GM10248 (cell line): ENCODE measurements around the gene KLF9.

ENCODE experiments used
- CTCF ChIA-PET: fragments of 300-600 bp; sonication (Branson Sonifier 250); formaldehyde crosslinking; extraction: SDS; loops from one replicate; lab custom pipeline; 2021; ENCODE audit warnings: antibody characterized with exemption; lab: Yijun Ruan, JAX
- POLR2A ChIA-PET: fragments of 350-650 bp; sonication (Branson Sonifier 250); formaldehyde crosslinking; extraction: SDS; loops from one replicate; lab custom pipeline; 2020; ENCODE audit warnings: antibody characterized with exemption; lab: Yijun Ruan, JAX
- DNase-seq: peaks from one replicate; pipeline ENCODE4 v3.0.0; 2012; ENCODE audit errors: extremely low spot score
- TF ChIP-seq, protein P1 (sequence below): IDR thresholded peaks from 2 replicates; pipeline ENCODE4 v1.5.1; 2012; ENCODE audit warnings: mild to moderate bottlenecking, low read depth; ENCODE audit errors: extremely low read depth, missing control alignments, control extremely low read depth

Gene KLF9

DNA sequence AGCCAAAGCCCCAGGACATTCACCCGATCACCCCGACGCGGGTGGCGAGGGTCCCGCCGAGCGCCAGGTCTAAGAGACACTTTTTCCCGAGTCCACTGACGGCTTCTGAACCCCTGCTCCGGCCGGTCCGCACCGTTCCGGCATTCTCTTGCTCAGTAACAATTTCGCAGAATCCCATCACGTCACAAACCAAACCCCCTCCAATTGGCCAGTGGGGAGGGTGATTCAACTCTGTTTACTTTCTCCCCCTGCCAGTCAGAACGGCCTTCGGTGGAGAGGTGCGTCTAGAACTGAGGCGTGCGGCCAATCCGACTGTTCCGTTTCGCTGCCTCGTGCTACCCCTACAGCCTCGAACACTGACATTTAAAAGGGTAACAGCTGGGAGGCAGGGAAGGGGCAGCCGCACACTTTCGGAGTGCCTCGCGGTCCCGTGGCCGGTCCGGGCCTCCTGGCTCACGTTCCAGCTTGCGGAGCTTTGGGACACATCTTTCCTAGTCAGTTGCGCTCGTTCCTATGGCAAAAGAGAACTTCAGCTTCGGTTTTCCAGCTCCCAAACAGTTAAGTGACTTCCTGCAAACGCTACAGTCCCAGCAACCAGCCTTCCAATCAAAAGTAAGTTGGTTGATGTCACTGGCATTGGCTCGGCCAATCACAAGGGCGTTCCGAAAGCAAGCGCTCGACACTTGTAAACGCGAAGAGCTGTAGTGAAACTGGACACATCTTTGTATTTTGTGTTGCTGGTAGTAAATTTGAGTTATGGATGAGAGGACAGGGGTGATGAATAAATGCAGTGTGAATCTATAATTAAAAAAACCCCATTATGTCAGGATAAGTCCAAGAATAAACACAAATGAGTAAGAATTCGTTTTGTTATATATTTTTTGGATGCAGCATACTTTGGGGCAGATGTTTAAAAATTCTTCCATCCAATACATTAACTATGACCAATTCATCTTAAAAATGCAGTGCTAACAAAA is at the start of gene KLF9:
Gene KLF9, minus strand, starts transcription at position 859 of the 977 bp plus-strand sequence. CDS start 1,294 bp downstream, outside the sequence.
- ChIA-PET CTCF (interaction anchor here (1.2 to 1.4 kb wide), 2 partner anchors 15 to 188 kb away, joined by 3 to 4 read pairs; no protein-coding TSS in a partner anchor), POLR2A (no interaction called here)
- peak; percentile 86 for DNase-seq
- TF ChIP-seq, protein P1, sequence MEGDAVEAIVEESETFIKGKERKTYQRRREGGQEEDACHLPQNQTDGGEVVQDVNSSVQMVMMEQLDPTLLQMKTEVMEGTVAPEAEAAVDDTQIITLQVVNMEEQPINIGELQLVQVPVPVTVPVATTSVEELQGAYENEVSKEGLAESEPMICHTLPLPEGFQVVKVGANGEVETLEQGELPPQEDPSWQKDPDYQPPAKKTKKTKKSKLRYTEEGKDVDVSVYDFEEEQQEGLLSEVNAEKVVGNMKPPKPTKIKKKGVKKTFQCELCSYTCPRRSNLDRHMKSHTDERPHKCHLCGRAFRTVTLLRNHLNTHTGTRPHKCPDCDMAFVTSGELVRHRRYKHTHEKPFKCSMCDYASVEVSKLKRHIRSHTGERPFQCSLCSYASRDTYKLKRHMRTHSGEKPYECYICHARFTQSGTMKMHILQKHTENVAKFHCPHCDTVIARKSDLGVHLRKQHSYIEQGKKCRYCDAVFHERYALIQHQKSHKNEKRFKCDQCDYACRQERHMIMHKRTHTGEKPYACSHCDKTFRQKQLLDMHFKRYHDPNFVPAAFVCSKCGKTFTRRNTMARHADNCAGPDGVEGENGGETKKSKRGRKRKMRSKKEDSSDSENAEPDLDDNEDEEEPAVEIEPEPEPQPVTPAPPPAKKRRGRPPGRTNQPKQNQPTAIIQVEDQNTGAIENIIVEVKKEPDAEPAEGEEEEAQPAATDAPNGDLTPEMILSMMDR: no peak

DNA sequence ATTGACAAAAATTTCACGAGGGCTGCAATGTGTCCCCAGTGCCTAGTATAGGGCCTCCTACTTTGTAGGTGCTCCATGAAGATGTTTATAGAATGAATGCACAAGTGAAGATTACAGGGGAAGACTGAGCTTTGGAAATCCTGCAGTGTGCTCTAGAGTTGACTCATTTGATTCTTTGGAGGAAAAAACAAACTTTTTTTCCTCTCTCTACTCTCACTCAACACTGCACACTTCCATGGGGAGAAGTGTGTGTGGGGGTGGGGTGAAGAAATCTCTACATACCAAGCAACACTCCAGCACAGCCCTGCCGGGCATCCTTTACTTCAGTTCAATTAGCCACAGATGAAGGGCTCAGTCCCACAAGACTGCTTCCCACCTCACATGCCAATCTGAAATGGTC is 49.4 kb upstream of the KLF9 start:
- CTCF ChIA-PET: interaction anchor here (1.4 to 1.7 kb wide), 3 partner anchors 10 to 350 kb away, joined by 3 to 4 read pairs (median 3); no protein-coding TSS in a partner anchor
- TF ChIP-seq, protein P1: no peak
- POLR2A ChIA-PET: no interaction called here
- DNase-seq: no peak

DNA sequence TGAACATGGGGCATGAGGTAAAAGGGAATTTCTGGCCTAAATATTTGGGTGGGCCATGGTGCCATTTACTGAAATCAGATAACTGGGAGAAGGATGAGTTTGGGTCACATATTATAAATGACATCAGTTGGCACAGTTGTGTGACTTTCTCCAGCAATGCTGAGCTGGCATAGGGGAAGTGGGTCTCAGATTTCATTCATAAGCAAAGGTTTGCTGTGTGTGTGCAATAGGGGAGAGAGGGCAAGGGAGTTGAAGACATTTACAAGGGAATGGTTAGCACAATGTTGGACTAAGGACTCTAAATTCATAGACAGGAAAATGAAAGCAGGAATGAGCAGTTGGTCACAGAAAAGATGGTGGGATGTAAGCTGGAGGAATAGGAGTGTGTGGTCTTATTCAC is 47.8 kb upstream of the KLF9 start:
- TF ChIP-seq, protein P1: no peak
- CTCF ChIA-PET: interaction anchor here (1.1 to 1.7 kb wide), 5 partner anchors 12 to 349 kb away, joined by 3 to 4 read pairs (median 3); no protein-coding TSS in a partner anchor
- POLR2A ChIA-PET: no interaction called here
- DNase-seq: no peak

DNA sequence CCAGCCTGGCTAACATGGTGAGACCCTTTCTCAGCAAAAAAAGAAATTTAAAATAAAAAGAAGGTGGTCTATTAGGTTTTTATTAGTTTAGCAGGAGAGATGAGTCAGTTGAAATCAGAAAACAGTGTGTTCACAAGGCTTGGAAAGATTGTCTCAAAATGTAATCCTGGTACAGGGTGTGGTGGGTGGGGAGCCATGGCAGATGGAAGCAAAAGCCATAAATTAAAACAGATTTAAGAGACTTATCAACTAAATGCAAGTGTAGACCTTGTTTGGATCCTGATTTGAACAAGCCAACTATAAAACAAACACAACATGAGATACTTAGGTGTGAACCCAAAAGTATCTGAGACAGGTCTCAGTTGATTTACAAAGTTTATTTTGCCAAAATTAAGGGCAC is 42.8 kb upstream of the KLF9 start:
- no peak for DNase-seq
- TF ChIP-seq, protein P1: no peak
- ChIA-PET POLR2A (no interaction called here), CTCF (no interaction called here)

DNA sequence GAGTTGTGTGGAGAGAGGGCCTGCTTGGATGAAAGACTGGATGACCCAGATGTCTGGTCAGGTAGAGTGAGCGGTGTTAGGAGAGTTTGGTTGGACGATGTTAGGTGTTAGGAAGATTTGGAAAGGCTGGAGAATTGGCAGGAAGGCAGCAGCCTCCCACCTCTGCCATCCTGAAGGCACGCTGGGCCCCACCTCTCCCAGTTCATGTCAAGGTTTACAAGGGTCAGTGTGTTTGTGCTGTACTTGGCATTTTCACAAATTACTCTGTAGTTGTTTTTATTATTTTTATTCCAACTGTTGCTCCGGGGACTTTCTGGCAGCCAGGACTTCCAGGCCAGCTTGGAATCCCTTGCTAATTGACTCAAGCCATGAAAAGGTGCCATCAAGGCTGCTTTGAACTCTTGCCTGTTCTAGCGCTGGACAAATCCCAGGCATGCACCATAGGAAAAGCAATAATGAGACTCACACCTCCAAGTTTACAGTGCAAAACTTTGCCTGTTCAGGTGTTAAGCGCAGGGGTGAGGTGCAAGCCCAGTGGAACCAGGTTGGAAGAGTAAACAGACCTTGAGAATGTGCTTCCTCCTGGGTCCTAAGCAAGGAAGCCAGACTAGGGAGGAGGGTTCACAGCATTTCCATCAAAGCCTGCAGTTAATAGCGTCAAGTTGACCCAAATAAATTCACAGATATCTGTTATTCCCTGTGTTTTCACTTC is 41.7 kb upstream of the KLF9 start:
- CTCF ChIA-PET: interaction anchor here (1.6 kb wide), 1 partner anchor 29 kb away, joined by 4 read pairs; no protein-coding TSS in a partner anchor
- TF ChIP-seq, protein P1: no peak
- POLR2A ChIA-PET: no interaction called here
- DNase-seq: no peak

DNA sequence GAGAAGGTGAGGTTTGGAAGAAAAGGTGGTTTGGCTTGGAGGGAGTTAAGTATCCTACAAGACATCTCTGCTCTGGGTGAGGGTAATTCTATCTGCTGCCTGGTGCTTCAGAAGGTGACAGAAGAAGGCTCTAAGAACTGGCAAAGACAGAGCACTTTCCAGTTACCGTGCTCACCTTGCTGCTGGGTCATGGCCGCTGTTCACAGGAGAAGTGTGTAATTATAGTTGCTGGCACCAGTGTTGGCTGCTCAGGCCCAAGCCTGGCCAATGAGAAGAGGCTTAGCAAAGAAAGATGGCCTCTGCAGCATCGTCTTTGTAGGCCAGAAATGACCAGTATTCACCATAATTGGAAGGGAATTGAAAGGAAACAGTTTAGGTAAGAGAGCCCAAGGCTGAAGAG is 37.9 kb upstream of the KLF9 start:
- POLR2A ChIA-PET: no interaction called here
- DNase-seq: no peak
- CTCF ChIA-PET: no interaction called here
- TF ChIP-seq, protein P1: no peak
